ENCODE data around the gene USE1.

The USE1 gene

GRCh38 chr19:17240062-17240752 is 25.1 kb downstream of the USE1 start:
- H3K79me2 ChIP-seq (ENCODE audit: insufficient read depth, low read length), result no peaks in the 10 kb centered on the region
- H3K9ac ChIP-seq (ENCODE audit: low read length), result no peak overlapping the region
- H3K9me2 ChIP-seq (ENCODE audit: low read depth, low read length), result no peaks in the 10 kb centered on the region
- no peaks in the 10 kb centered on the region for H3K27me3 ChIP-seq (ENCODE audit: insufficient read depth, low read length)
- H3K9me3 ChIP-seq (ENCODE audit: low read length), result no peaks in the 10 kb centered on the region
- H3F3A ChIP-seq (ENCODE audit: insufficient read depth, low read length), result no peaks in the 10 kb centered on the region
- TF ChIP-seq EZH2 (IDR thresholded peaks at IDR 0.05; ENCODE audit: borderline replicate concordance, low read length), result no peak
- TF ChIP-seq CTCF (IDR thresholded peaks at IDR 0.05; ENCODE audit: low read length), result no peak
- H3K4me3 ChIP-seq (ENCODE audit: low read depth, low read length, poor library complexity, severe bottlenecking), result no peak overlapping the region
- 0 out of 2 replicates have a peak, but pooled peaks cover 4% of the 10 kb centered on the region for H3K36me3 ChIP-seq (ENCODE audit: insufficient read depth, low read length)
- H3K27ac ChIP-seq (ENCODE audit: low read depth, low read length, poor library complexity, severe bottlenecking), result no peak overlapping the region
- H2AFZ ChIP-seq (ENCODE audit: low read length), result no peak overlapping the region
- no peaks in the 10 kb centered on the region for H4K20me1 ChIP-seq (ENCODE audit: insufficient read depth, low read length)
- peaks cover 40% of the 10 kb centered on the region for H3K4me1 ChIP-seq (ENCODE audit: insufficient read depth, low read length, severe bottlenecking)
- no peak overlapping the region for H3K4me2 ChIP-seq (ENCODE audit: low read length)

DNA sequence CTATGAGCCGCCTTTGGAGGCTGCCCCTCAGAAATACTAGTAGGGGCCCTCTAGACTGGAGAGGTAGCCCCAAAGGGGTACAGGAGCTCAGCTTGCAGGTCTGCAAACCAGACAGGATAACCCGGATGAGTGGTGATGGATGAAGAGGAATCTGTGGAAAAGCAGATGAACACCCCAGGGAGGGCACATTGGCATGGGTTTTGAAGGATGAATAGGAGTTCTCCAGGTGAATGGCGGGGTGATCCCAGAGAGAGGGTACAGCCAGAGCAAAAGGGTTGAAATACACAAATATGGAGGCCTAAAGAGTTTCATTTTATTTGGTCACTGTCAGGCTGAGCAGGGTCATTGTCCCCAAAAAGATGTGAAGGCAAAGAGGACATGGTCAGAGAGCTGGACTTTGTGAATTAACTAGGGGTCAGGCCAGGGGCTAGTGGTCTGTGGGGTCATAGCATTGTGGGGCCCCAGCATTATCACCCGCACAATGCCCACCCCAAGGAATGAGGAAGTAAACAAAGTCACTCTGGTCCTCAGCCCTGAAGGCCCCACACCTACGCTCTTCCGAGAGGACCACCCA is 25.8 kb downstream of the USE1 start:
- Histone ChIP-seq H3K9me2 (ENCODE audit: low read depth, low read length) (no peaks in the 10 kb centered on the region), H4K20me1 (ENCODE audit: insufficient read depth, low read length) (no peaks in the 10 kb centered on the region), H3K4me3 (ENCODE audit: low read depth, low read length, poor library complexity, severe bottlenecking) (no peak overlapping the region), H3F3A (ENCODE audit: insufficient read depth, low read length) (no peaks in the 10 kb centered on the region), H3K4me2 (ENCODE audit: low read length) (no peak overlapping the region), H3K27ac (ENCODE audit: low read depth, low read length, poor library complexity, severe bottlenecking) (peak overlapping the region; percentile 27), H3K4me1 (ENCODE audit: insufficient read depth, low read length, severe bottlenecking) (peaks cover 37% of the 10 kb centered on the region), H2AFZ (ENCODE audit: low read length) (no peak overlapping the region), H3K9ac (ENCODE audit: low read length) (no peak overlapping the region), H3K79me2 (ENCODE audit: insufficient read depth, low read length) (no peaks in the 10 kb centered on the region), H3K36me3 (ENCODE audit: insufficient read depth, low read length) (0 out of 2 replicates have a peak, but pooled peaks cover 4% of the 10 kb centered on the region), H3K27me3 (ENCODE audit: insufficient read depth, low read length) (no peaks in the 10 kb centered on the region), H3K9me3 (ENCODE audit: low read length) (no peaks in the 10 kb centered on the region)
- no peak for TF ChIP-seq CTCF (IDR thresholded peaks at IDR 0.05; ENCODE audit: low read length)

DNA sequence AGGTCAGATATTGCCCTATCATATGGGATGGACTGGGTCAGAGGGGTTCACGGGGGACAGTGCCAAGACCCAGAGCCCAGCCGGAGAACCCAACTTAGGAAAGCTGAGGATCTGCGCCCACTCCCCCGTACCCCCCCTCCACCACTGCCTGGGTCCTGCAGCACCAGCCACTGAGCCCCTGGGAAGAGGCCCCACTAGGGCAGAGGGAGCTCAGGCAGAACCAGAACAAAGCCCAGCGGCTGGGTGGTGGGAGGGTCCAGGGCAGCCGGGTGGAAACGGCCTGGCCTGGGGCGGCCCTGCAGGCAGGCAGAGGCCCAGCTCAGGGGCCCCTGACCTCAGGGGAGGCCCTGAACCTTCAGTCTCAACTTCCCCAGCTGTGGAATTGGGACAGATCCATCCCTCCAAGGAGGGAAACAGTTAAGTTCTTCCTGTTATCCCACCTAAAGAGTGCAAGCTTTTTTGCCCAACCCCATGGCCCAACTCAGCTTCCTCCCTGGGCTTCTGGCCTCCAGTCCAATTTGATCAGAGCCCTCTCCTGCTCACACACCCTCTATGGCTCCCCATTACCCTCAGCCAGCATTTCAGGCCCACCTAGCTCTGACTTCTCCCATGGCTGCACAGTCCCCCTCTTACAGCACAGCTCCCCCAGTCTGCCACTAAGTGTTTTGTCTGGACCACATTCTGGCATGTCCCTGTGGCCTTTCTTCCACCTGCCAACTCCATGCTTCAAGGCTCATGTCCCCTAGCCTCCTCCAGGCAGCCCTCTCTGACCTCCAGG is 27.5 kb downstream of the USE1 start:
- H3K4me3 ChIP-seq (ENCODE audit: low read depth, low read length, poor library complexity, severe bottlenecking), result no peak overlapping the region
- no peaks in the 10 kb centered on the region for H3K27me3 ChIP-seq (ENCODE audit: insufficient read depth, low read length)
- H3F3A ChIP-seq (ENCODE audit: insufficient read depth, low read length), result no peaks in the 10 kb centered on the region
- H4K20me1 ChIP-seq (ENCODE audit: insufficient read depth, low read length), result no peaks in the 10 kb centered on the region
- H3K79me2 ChIP-seq (ENCODE audit: insufficient read depth, low read length), result no peaks in the 10 kb centered on the region
- peaks cover 36% of the 10 kb centered on the region for H3K4me1 ChIP-seq (ENCODE audit: insufficient read depth, low read length, severe bottlenecking)
- no peak for TF ChIP-seq CTCF (IDR thresholded peaks at IDR 0.05; ENCODE audit: low read length)
- no peak for TF ChIP-seq EZH2 (IDR thresholded peaks at IDR 0.05; ENCODE audit: borderline replicate concordance, low read length)
- H3K27ac ChIP-seq (ENCODE audit: low read depth, low read length, poor library complexity, severe bottlenecking), result peak overlapping the region; percentile 59
- H3K9me2 ChIP-seq (ENCODE audit: low read depth, low read length), result no peaks in the 10 kb centered on the region
- H2AFZ ChIP-seq (ENCODE audit: low read length), result no peak overlapping the region
- H3K9me3 ChIP-seq (ENCODE audit: low read length), result no peaks in the 10 kb centered on the region
- H3K4me2 ChIP-seq (ENCODE audit: low read length), result peak overlapping the region; percentile 79; the same call in 1 of the 2 replicates
- no peak overlapping the region; the same call in 1 of the 2 replicates for H3K9ac ChIP-seq (ENCODE audit: low read length)
- H3K36me3 ChIP-seq (ENCODE audit: insufficient read depth, low read length), result 0 out of 2 replicates have a peak, but pooled peaks cover 4% of the 10 kb centered on the region
